SU-DHL-6 (cell line): ENCODE results near the gene RBM23.

Source experiments
- H2AFZ ChIP-seq: fragments of 200-600 bp; sonication (generic); 2 replicates; pipeline ENCODE4 v1.6.1; 2014; ENCODE audit warnings: low read depth, mild to moderate bottlenecking, moderate library complexity, mixed read lengths, antibody characterized with exemption, low read length; ENCODE audit not compliant: severe bottlenecking
- H3F3A ChIP-seq: fragments of 200-600 bp; shearing (Covaris generic); 2 replicates; pipeline ENCODE4 v1.6.0; 2016; ENCODE audit warnings: antibody characterized with exemption, mild to moderate bottlenecking; ENCODE audit not compliant: insufficient read depth
- H3K27ac ChIP-seq: fragments of 200-600 bp; sonication (generic); 2 replicates; pipeline ENCODE4 v1.5.1; 2016; ENCODE audit warnings: low read depth, mild to moderate bottlenecking, low read length, moderate library complexity, mixed read lengths
- H3K27me3 ChIP-seq: fragments of 200-600 bp; sonication (generic), shearing (Covaris generic); 2 replicates; pipeline ENCODE4 v1.6.0; 2014; ENCODE audit warnings: mild to moderate bottlenecking, low read length
- H3K36me3 ChIP-seq: fragments of 200-600 bp; sonication (generic); 2 replicates; pipeline ENCODE4 v1.6.1; 2014; ENCODE audit warnings: mild to moderate bottlenecking, low read length, mixed read lengths
- H3K4me2 ChIP-seq: fragments of 300-600, 200-600 bp; shearing (Covaris generic), sonication (generic); 2 replicates; pipeline ENCODE4 v1.6.0; 2014; ENCODE audit warnings: low read length, low read depth, mild to moderate bottlenecking; ENCODE audit not compliant: poor library complexity, severe bottlenecking
- H3K4me3 ChIP-seq: fragments of 200-600 bp; sonication (generic); 2 replicates; pipeline ENCODE4 v1.5.1; 2014; ENCODE audit warnings: antibody characterized with exemption, low read length, mild to moderate bottlenecking, mixed read lengths; ENCODE audit not compliant: insufficient read depth, poor library complexity, severe bottlenecking
- H3K79me2 ChIP-seq: fragments of 200-600 bp; sonication (generic); 2 replicates; pipeline ENCODE4 v1.6.1; 2014; ENCODE audit warnings: mild to moderate bottlenecking, low read length, moderate library complexity; ENCODE audit not compliant: insufficient read depth
- H3K9ac ChIP-seq: fragments of 200-600 bp; sonication (generic); 2 replicates; pipeline ENCODE4 v1.7.0; 2014; ENCODE audit warnings: mild to moderate bottlenecking, low read length
- H3K9me2 ChIP-seq: fragments of 200-600 bp; sonication (generic); replicated peaks from 2 replicates; pipeline ENCODE4 v1.6.1; 2014; ENCODE audit warnings: low read length; ENCODE audit not compliant: insufficient read depth
- H3K9me3 ChIP-seq: fragments of 200-600 bp; sonication (generic); 2 replicates; pipeline ENCODE4 v1.6.1; 2014; ENCODE audit warnings: low read length, mixed read lengths; ENCODE audit not compliant: insufficient read depth
- H4K20me1 ChIP-seq: fragments of 200-600 bp; sonication (generic); 2 replicates; pipeline ENCODE4 v1.6.1; 2014; ENCODE audit warnings: low read depth, mild to moderate bottlenecking, antibody characterized with exemption, low read length, moderate library complexity, mixed read lengths
- EZH2phosphoT487 ChIP-seq: fragments of 200-600 bp; sonication (generic), shearing (Covaris generic); conservative IDR thresholded peaks from 2 replicates; pipeline ENCODE4 v1.6.1; 2018; ENCODE audit warnings: mild to moderate bottlenecking, antibody characterized with exemption, low read length, moderate library complexity, mixed read lengths
- TF ChIP-seq, protein P1 (sequence below): fragments of 200-600 bp; sonication (generic); IDR thresholded peaks from one replicate; pipeline ENCODE4 v1.5.1; 2017; ENCODE audit warnings: antibody characterized with exemption, mild to moderate bottlenecking, low read length, moderate library complexity; ENCODE audit not compliant: insufficient read depth, poor library complexity, severe bottlenecking

The RBM23 gene

DNA sequence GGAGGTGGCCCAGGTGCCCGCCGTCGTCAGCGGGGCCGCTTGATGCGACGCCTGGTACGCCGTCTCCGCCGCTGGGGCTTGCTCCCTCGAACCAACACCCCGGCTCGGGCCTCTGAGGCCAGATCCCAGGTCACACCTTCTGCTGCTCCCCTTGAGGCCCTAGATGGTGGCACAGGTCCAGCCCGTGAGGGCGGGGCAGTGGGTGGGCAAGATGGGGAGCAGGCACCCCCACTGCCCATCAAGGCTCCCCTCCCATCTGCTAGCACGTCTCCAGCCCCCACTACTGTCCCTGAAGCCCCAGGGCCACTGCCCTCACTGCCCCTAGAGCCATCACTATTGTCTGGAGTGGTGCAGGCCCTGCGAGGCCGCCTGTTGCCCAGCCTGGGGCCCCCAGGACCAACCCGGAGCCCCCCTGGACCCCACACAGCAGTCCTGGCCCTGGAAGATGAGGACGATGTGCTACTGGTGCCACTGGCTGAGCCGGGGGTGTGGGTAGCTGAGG, 41.9 kb downstream of the RBM23 start:
- no peak overlapping the region for H3K27ac ChIP-seq
- H3F3A ChIP-seq, result no peaks in the 10 kb centered on the region
- H2AFZ ChIP-seq, result no peak overlapping the region
- no peaks in the 10 kb centered on the region for H3K27me3 ChIP-seq
- TF ChIP-seq EZH2phosphoT487, result no peak
- TF ChIP-seq, protein P1, sequence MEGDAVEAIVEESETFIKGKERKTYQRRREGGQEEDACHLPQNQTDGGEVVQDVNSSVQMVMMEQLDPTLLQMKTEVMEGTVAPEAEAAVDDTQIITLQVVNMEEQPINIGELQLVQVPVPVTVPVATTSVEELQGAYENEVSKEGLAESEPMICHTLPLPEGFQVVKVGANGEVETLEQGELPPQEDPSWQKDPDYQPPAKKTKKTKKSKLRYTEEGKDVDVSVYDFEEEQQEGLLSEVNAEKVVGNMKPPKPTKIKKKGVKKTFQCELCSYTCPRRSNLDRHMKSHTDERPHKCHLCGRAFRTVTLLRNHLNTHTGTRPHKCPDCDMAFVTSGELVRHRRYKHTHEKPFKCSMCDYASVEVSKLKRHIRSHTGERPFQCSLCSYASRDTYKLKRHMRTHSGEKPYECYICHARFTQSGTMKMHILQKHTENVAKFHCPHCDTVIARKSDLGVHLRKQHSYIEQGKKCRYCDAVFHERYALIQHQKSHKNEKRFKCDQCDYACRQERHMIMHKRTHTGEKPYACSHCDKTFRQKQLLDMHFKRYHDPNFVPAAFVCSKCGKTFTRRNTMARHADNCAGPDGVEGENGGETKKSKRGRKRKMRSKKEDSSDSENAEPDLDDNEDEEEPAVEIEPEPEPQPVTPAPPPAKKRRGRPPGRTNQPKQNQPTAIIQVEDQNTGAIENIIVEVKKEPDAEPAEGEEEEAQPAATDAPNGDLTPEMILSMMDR, result no peak
- H3K36me3 ChIP-seq, result no peaks in the 10 kb centered on the region
- no peaks in the 10 kb centered on the region for H3K9me3 ChIP-seq
- H3K4me3 ChIP-seq, result no peak overlapping the region
- H3K9ac ChIP-seq, result no peak overlapping the region
- peaks cover 7% of the 10 kb centered on the region; the same call in 1 of the 2 replicates for H3K79me2 ChIP-seq
- no peaks in the 10 kb centered on the region for H3K9me2 ChIP-seq
- H3K4me2 ChIP-seq, result no peak overlapping the region
- H4K20me1 ChIP-seq, result no peaks in the 10 kb centered on the region

GRCh38 chr14:22875748-22876319, 43.1 kb downstream of the RBM23 start:
- no peaks in the 10 kb centered on the region for H3K9me3 ChIP-seq
- H3K36me3 ChIP-seq, result no peaks in the 10 kb centered on the region
- no peaks in the 10 kb centered on the region for H4K20me1 ChIP-seq
- peaks cover 7% of the 10 kb centered on the region for H3F3A ChIP-seq
- no peaks in the 10 kb centered on the region for H3K27me3 ChIP-seq
- no peak overlapping the region for H3K27ac ChIP-seq
- H3K9me2 ChIP-seq, result no peaks in the 10 kb centered on the region
- peaks cover 7% of the 10 kb centered on the region; the same call in 1 of the 2 replicates for H3K79me2 ChIP-seq
- no peak overlapping the region for H3K4me2 ChIP-seq
- H3K4me3 ChIP-seq, result no peak overlapping the region
- no peak overlapping the region for H2AFZ ChIP-seq
- no peak overlapping the region for H3K9ac ChIP-seq
- TF ChIP-seq, protein P1, result no peak
- no peak for TF ChIP-seq EZH2phosphoT487

DNA sequence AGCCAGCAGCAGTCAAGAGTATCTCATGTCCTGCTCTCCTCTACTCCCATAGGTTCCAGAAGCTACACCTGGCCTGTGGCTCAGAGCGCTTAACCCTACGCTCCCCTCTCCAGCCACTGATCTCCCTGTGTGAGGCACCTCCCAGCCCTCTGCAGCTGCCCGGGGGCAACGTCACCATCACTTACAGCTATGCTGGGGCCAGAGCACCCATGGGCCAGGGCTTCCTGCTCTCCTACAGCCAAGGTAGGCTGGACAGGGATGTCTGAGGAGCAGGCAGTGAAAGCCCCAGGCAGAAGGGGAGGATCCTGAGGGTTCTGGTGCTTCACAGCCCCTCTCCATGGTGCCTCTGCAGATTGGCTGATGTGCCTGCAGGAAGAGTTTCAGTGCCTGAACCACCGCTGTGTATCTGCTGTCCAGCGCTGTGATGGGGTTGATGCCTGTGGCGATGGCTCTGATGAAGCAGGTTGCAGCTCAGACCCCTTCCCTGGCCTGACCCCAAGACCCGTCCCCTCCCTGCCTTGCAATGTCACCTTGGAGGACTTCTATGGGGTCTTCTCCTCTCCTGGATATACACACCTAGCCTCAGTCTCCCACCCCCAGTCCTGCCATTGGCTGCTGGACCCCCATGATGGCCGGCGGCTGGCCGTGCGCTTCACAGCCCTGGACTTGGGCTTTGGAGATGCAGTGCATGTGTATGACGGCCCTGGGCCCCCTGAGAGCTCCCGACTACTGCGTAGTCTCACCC, 43.8 kb downstream of the RBM23 start:
- TF ChIP-seq EZH2phosphoT487, result no peak
- TF ChIP-seq, protein P1, result no peak
- Histone ChIP-seq H3K9ac (no peak overlapping the region), H3K36me3 (no peaks in the 10 kb centered on the region), H2AFZ (no peak overlapping the region), H3K9me3 (no peaks in the 10 kb centered on the region), H3F3A (peaks cover 12% of the 10 kb centered on the region), H3K9me2 (no peaks in the 10 kb centered on the region), H3K27me3 (no peaks in the 10 kb centered on the region), H3K27ac (no peak overlapping the region), H3K79me2 (peaks cover 7% of the 10 kb centered on the region; the same call in 1 of the 2 replicates), H4K20me1 (no peaks in the 10 kb centered on the region), H3K4me3 (no peak overlapping the region), H3K4me2 (no peak overlapping the region)
